Measurements from ENCODE around the gene TGM2. TPM values are rescaled to one million over a fixed set of nuclear protein-coding genes. Genes with fewer than 3 reads are reported as not detected.

Gene TGM2
- total RNA-seq, 4 donors from 2014 or later = 72.0 to 200 (median 73.4) TPM

- ATAC-seq (ENCODE audit: low FRiP score) = peak; percentile 67
- TF ChIP-seq CTCF (IDR thresholded peaks at IDR 0.05) = no peak
- DNase-seq (ENCODE audit: low spot score) = no peak
Observed at GRCh38 chr20:38117635-38118034, 47.4 kb downstream of the TGM2 start.

- no peak for ATAC-seq (ENCODE audit: low FRiP score)
- TF ChIP-seq CTCF (IDR thresholded peaks at IDR 0.05) = no peak
- DNase-seq (ENCODE audit: low spot score) = no peak
Observed at GRCh38 chr20:38117205-38117604, 47.9 kb downstream of the TGM2 start.

GRCh38 chr20:38116409-38117165 is 48.5 kb downstream of the TGM2 start:
- TF ChIP-seq CTCF (IDR thresholded peaks at IDR 0.05) = no peak
- DNase-seq (ENCODE audit: low spot score) = no peak
- no peak for ATAC-seq (ENCODE audit: low FRiP score)

- no peak for TF ChIP-seq CTCF (IDR thresholded peaks at IDR 0.05)
- ATAC-seq (ENCODE audit: low FRiP score) (no peak), DNase-seq (ENCODE audit: low spot score) (no peak)
Observed at GRCh38 chr20:38115896-38116295, 49.2 kb downstream of the TGM2 start.

DNA sequence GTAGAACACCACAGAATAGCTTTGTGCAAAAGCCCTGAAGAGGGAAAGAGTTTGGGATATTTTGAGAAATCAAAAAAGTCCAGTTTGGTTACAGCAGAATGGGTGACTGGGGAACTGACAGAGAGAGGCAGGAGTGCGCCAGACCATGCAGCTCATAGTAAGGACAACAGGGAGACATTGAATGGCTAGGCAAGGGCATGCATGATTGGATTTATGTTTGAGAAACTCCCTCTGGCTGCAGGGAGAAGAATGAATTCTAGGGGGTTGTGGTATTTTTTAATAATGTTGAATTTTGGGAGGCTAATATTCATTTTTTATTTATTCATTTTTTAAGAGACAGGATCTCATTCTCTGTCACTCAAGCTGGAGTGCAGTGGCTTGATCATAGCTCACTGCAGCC is 49.9 kb downstream of the TGM2 start:
- ATAC-seq (ENCODE audit: low FRiP score) (no peak), DNase-seq (ENCODE audit: low spot score) (no peak)
- no peak for TF ChIP-seq CTCF (IDR thresholded peaks at IDR 0.05)

- ATAC-seq (ENCODE audit: low FRiP score) (no peak), DNase-seq (ENCODE audit: low spot score) (no peak)
- TF ChIP-seq CTCF (IDR thresholded peaks at IDR 0.05) = no peak
Observed at GRCh38 chr20:38114353-38114791, 50.7 kb downstream of the TGM2 start.
